Subcutaneous adipose tissue (tissue), 4 donors: ENCODE results near the gene SLC27A1. TPM values are rescaled to one million over a fixed set of nuclear protein-coding genes. Genes with fewer than 3 reads are reported as not detected.

Experiments used
- CTCF ChIP-seq: fragments of 450-650 bp; IDR thresholded peaks from one replicate; pipeline ENCODE4 v1.5.1; 2016; ENCODE audit warnings: low read depth, mild to moderate bottlenecking, control low read depth, antibody characterized with exemption, moderate library complexity
- total RNA-seq, 4 donors: library from RNA; depleted of rRNA; stranded (reverse); fragments of >200 nt; gene quantifications; one replicate each; pipeline ENCODE4 v1.1.0, GENCODE V29; 2016

The SLC27A1 gene
- total RNA-seq, 4 donors from 2014 or later = 15.0 to 66.5 (median 36.6) TPM

DNA sequence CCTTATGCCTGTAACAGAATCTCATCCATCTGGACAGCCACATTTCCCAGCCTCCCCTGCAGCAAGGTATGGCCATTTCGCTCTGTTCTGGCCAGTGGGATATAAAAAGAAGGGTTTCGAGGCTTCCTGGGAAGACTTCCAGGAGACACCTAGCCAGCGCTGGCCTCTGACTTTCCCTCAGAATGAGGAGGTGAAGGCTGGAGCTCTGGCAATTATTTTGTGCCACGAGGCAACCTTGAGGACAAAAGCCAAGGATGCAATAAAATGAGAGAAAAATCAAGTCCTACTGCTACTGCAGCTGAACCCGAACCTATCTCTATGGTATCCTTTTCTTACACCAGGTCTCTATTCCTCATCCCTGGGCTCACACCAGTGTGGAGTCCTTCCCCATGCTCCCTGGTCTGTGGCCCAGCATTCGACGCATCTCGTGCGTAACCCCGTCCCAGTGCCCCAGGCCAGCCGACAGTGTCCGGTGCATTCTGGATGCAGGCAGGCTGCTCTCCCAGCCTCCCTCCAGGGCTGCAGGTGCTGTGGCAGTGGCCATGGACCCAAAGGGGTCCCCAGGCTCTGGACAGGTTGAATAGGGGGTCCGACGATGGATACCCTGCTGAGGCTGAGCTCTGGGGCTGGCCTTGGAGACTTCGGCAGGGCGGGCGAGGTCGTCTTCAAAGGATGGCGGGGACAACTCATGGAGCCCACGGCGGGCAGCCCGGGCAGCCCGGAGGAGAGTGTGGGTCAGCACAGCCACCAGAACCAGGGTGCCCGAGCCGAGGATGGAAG, 34.0 kb upstream of the SLC27A1 start:
- TF ChIP-seq CTCF = no peak

GRCh38 chr19:17436874-17437267, 33.5 kb upstream of the SLC27A1 start:
- no peak for TF ChIP-seq CTCF

GRCh38 chr19:17441241-17442021, 28.9 kb upstream of the SLC27A1 start:
- no peak for TF ChIP-seq CTCF

- no peak for TF ChIP-seq CTCF
Measured at GRCh38 chr19:17445526-17446165, 24.7 kb upstream of the SLC27A1 start.

GRCh38 chr19:17447704-17448130, 22.6 kb upstream of the SLC27A1 start:
- TF ChIP-seq CTCF = no peak

DNA sequence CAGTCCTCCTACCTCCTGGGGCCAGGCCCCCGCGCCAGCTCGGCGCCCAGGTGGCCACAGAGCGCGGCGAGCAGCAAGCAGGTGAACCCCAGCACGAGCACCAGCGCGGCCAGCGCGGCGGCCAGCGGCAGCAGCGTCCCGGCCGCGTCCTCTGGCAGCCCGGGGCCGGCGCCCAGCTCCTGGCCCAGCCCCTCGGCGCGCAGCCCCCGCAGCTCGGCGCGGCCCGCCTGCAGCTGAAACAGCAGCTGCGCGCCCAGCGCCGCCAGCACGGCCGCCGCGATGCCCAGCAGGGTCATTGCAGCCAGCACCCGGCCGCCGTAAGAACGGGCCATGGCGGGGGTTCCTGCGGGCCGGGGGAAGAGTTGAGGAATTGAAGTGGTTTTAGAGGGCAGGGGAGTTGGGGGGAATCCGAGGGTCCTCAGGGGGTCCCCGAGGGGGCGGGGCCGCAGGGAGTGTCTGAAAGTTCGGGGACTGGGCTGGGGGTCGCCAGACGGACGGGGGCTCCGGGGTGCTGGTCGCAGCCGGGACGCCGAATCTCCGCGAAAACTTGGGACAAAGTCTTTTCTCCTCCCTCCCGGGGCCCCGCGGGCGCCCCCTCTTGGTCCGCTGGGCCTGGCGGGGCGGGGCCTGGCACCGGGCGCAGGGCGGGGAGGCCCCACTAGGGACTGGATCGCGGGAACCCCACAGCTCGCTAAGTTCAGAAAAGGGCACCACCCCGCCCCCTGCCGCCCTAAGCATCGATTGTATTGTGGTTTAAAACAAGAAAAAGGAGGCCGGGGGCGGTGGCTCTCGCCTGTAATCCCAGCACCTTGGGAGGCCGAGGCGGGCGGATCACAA, 22.0 kb upstream of the SLC27A1 start, which contains the start of gene TMEM221:
TSS of gene TMEM221 (minus strand) at position 538 of the 837 bp plus-strand sequence. CDS start at position 332, 206 bp downstream.
- TF ChIP-seq CTCF = no peak
